Daoy (cell line): Measurements from ENCODE around the gene TERF2IP. TPM values are rescaled to one million over a fixed set of nuclear protein-coding genes. Genes with fewer than 3 reads are reported as not detected.

Experiments
- DNase-seq: peaks from one replicate; pipeline ENCODE4 v3.0.0-alpha.2; 2015; ENCODE audit warnings: low read depth
- total RNA-seq: library from RNA; depleted of rRNA; stranded (reverse); fragments of >200 nt; shearing (Covaris generic); gene quantifications from 2 replicates; pipeline ENCODE4 v1.2.3, GENCODE V29; 2014

The TERF2IP gene
- total RNA-seq, 1 experiment from 2014 or later, result 60.2 TPM

- DNase-seq, result no peak
These were observed 7.0 kb upstream of the TERF2IP start for GRCh38 chr16:75640598-75640997.

GRCh38 chr16:75644240-75645012 is 3.1 kb upstream of the TERF2IP start:
- no peak for DNase-seq

DNA sequence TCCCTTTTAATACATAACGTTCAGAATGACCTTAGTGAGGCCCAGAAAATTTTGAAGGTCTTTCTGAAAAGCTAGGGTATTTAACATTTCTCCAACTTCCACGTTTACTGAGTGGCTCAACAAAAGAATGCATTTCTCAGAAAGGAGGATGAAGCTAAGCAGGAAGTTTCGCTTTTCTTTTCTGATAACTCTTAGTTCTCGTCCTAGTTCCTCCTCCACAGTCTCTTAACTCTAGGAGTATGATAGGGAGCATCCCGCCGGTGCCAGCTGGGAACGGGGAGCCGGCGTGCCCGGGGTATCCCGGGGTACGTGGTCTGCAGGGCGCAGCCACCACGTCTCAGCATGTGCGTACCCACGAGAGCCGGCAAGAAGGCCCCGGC is 471 bp upstream of the TERF2IP start:
- DNase-seq, result peak; percentile 10

- peak; percentile 74 for DNase-seq
These were observed 898 bp downstream of the TERF2IP start for GRCh38 chr16:75648265-75649076.

DNA sequence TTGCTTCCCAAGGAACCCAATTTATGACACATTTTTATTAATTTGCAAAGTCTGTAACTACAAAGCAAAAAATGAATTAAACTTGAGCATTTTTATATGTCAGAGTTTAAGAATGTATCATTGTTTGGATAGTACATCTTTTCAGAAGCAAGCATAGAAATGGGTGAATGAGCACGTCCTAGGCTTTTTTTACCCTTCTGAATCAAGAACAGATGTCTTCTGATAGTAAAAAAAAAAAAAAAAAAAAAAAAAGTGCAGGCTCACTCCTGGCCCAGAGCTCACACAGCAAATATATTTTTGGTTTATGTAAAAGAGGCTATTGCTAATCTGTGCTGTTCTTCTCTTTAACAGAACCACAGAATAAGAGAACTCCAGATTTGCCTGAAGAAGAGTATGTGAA is 6.3 kb downstream of the TERF2IP start:
- DNase-seq, result no peak

GRCh38 chr16:75658175-75658574 is 10.6 kb downstream of the TERF2IP start:
- no peak for DNase-seq

- DNase-seq, result no peak
These were observed 12.7 kb downstream of the TERF2IP start for GRCh38 chr16:75660321-75660720.

- DNase-seq, result no peak
These were observed 13.2 kb downstream of the TERF2IP start for GRCh38 chr16:75660726-75661302.

DNA sequence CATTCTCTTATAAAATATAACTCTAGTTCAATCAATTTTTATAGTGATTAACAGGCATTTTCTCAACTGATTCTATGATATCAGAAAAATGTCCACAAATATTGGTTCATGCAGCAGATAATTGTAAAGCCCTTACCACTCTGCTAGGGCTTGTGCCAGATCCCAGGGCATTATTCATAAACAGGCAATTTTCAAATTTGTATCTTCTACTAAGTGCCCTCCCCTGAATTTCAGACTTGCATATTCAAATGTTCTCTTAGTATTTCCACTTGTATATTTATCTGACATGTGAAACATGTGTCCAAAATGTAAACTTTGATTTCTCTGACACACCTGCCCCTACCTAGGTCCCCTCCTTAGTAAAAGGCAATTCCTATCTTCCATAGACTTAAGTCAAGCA is 19.9 kb downstream of the TERF2IP start:
- no peak for DNase-seq

GRCh38 chr16:75676909-75677308 is 29.3 kb downstream of the TERF2IP start, which contains the start of gene CPHXL2:
Gene CPHXL2 (minus strand): TSS chr16:75677009. CDS start chr16:75676999, 10 bp downstream.
- no peak for DNase-seq

DNA sequence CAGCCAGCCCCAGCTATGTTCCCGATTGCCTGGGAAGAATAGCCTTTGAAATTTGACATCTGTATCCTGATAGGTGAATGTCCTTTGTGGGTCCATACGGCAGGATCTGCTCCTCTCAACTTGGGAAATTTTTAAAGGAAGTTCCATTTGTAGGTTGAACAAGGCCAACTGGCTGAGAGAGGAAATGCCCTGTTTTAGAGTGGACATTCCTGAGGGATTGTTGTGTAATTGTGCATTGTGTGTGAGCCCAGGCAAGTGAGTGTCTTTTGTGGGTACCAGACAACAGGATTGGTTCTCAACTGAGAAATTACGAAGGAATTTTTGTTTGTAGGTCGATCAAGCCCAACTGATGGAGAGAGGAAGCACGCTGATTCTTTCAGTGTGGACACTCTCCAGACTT is 31.8 kb downstream of the TERF2IP start:
- DNase-seq, result no peak

- DNase-seq, result no peak
These were observed 34.7 kb downstream of the TERF2IP start for GRCh38 chr16:75682308-75682707.

- no peak for DNase-seq
These were observed 39.8 kb downstream of the TERF2IP start for GRCh38 chr16:75687361-75687760.

- peak; percentile 18 for DNase-seq
These were observed 48.1 kb downstream of the TERF2IP start for GRCh38 chr16:75695708-75696107.

GRCh38 chr16:75697571-75697970 is 50.0 kb downstream of the TERF2IP start:
- DNase-seq, result no peak

GRCh38 chr16:75701361-75701760 is 53.8 kb downstream of the TERF2IP start, which contains the start of gene DUXB:
Gene DUXB (minus strand): TSS chr16:75701461. CDS start chr16:75701418, 43 bp downstream.
- no peak for DNase-seq

DNA sequence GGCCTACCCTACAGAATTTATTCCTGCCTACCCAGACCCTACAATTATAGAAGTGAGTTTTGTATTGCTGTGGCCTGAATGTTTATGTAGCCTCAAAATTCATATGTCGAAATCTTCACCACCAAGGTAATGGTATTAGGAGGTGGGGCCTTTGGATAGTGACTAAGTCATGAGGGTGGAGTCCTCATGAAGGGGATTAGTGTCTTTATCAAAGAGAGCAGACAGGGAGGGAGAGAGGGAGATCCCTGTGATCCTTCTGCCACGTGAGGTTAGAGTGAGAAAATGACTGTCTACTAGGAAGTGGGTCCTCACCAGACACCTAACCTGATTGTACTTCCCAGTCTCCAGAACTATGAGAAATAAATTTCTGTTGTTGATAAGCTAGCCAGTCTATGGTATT is 54.7 kb downstream of the TERF2IP start:
- DNase-seq, result peak; percentile 28

DNA sequence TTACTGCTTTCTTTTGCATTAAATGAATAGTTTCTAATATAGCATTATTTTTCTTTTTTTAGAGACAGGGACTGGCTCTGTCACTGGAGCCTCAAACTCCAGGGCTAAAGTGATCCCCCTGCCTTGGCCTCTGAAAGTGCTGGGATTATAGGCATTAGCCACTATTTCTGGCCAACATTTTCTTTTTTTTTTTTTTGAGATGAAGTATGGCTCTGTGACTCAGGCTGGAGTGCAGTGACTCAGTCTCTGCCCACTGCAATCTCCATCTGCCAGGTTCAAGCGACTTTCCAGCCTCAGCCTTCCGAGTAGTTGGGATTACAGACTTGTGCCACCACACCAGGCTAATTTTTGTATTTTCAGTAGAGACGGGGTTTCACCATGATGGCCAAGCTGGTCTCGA is 55.7 kb downstream of the TERF2IP start:
- DNase-seq, result peak; percentile 65
